Right lobe of liver (tissue), 4 donors: ENCODE results near the gene ZNF438.

Experiments
- POLR2A ChIP-seq: fragments of 450-650 bp; IDR thresholded peaks from one replicate; pipeline ENCODE4 v1.6.1; 2017; ENCODE audit warnings: antibody characterized with exemption, mild to moderate bottlenecking
- TF ChIP-seq, protein P1 (sequence below), 4 donors: fragments of 200-600 bp in 3 of 4; fragments of 450-650 bp in 1 of 4; IDR thresholded peaks; one replicate each; pipeline versions ENCODE4 v1.5.1 to v1.8.0; 2016 to 2022; ENCODE audit warnings: antibody characterized with exemption in 4 of 4, mild to moderate bottlenecking in 2 of 4
- donor health status: DM: no; HTN: no; CAD: no.
- donor health status: DM: no; HTN: no; CAD: no.
- donor health status: DM: no; HTN: yes; CAD: no.

DNA sequence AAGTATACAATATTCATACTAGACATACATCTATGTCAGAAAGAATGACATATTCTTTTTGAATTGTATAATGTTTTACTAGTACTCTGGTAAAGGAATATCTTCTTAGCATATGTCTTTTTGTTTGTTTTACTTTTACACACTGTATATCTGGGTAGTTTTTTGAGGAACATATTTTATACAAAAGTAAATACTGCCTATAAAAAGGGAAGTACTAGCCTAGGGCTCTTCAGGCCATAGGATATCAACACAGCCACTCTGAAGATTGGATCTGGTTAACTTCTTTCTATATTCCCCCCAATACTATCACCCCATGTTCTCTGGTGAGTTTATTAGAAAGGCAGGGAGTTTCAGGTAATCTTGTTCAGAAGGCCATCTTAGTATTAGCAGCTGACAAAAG lies 134.6 kb downstream of the ZNF438 start:
- TF ChIP-seq, protein P1, sequence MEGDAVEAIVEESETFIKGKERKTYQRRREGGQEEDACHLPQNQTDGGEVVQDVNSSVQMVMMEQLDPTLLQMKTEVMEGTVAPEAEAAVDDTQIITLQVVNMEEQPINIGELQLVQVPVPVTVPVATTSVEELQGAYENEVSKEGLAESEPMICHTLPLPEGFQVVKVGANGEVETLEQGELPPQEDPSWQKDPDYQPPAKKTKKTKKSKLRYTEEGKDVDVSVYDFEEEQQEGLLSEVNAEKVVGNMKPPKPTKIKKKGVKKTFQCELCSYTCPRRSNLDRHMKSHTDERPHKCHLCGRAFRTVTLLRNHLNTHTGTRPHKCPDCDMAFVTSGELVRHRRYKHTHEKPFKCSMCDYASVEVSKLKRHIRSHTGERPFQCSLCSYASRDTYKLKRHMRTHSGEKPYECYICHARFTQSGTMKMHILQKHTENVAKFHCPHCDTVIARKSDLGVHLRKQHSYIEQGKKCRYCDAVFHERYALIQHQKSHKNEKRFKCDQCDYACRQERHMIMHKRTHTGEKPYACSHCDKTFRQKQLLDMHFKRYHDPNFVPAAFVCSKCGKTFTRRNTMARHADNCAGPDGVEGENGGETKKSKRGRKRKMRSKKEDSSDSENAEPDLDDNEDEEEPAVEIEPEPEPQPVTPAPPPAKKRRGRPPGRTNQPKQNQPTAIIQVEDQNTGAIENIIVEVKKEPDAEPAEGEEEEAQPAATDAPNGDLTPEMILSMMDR (IDR thresholded peaks at IDR 0.05) = no peak
- no peak for TF ChIP-seq POLR2A
